Activated T-cell treated with anti-CD3 and anti-CD28 coated beads for 4 hours (primary cell): ENCODE data around the gene ST3GAL4.
"Not testable (repeated sequence)": the region's sequence is repeated elsewhere in the genome, so short reads cannot be mapped to it uniquely, and the experiment has no call there.

Experiments
- DNase-seq: peaks from one replicate; pipeline ENCODE4 v3.0.0-alpha.2; 2020

ST3GAL4 gene

GRCh38 chr11:126366064-126366822 lies 10.8 kb downstream of the ST3GAL4 start:
- no peak for DNase-seq

DNA sequence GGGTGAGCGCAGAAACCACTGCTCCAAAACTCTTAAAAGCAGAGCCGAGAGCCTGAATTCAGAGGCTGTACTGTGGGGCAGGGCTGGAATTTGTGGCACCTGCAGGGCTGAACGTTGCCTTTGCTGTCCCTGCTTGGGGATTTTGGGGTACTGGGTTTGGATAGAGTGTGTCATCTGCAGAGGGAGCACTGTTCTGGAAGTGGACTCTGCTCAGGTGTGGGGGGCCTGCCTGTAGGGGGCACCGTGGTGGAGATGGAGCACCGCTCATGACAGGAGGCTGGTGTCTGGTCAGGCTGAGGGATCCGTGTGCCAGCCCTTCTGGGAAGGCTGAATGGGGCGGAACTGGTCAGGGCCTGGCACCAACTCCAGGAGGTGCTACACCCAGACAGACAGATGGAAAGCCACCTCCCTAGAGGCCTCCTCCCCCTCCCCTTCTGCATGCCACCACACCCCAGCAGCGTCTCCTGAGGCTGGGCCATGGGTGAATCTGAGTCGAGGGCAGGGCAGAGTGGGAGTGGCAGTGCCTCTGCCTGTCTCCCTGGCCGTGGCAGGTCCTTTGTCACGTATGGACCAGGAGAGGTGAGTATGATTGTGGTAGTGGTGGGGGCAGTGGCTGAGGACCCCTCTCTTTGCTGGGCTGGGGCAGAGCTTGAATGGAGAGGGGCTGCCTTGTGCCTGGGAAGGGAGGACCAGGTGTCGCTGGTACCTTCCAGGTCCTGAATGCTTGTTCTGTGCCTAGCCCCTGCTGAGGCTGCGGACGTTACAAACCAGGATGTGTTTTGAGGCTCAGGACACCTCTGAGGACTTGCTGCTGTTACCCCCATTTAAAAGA lies 11.6 kb downstream of the ST3GAL4 start:
- not testable (repeated sequence) for DNase-seq

DNA sequence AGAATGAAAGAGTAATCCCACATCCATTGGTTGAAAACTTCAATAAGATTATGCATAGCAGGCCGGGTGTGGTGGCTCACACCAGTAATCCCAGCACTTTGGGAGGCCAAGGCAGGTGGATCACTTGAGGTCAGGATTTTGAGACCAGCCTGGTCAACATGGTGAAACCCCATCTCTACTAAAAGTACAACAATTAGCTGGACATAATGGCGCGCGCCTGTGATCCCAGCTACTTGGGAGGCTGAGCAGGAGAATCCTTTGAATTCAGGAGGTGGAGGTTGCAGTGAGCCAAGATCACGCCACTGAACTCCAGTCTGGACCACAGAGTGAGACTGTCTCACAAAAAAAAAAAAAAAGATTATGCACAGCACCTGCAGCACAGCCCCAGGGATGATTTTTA lies 12.3 kb downstream of the ST3GAL4 start:
- DNase-seq: not testable (repeated sequence)

- DNase-seq: not testable (repeated sequence)
Observed at GRCh38 chr11:126368336-126369119, 13.0 kb downstream of the ST3GAL4 start.

DNA sequence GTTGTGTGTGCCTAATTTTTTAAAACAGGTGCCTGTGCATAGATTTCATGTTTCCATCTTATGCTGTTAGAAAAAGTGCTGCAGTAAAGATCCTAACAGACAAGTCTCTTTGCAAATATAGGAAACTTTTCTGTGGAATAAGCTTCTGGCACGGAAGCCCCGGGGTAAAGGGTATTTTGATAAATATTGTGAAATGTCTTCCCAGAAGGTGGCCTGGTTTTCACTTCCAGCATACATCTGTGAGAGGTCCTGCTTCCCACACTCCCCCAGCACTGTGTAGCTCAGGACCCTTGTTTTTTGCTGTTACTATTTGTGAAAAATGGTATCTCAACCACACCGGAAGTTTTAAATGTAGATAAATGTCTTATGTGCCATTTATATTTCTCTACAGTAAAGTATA lies 14.5 kb downstream of the ST3GAL4 start:
- DNase-seq: no peak

DNA sequence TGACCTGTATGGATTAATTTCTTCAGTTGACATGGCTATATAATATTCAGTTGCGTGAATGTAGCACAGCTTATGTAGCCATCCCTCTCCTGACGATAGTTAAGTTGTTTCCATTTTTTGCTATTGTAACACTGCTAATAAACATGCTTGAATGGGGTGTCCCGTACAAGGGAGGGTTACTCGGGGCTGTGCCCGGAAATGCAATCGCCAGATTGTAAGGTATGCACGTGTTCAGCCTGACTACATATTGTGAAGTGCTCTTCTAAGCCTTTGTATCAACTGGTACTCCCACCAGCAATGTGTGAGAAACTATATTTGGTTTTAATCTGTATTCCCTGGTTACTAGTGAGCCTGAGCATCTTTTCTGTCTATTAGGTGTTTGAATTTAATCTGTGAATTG lies 16.1 kb downstream of the ST3GAL4 start:
- DNase-seq: no peak

- DNase-seq: not testable (repeated sequence)
Observed at GRCh38 chr11:126373389-126374066, 18.0 kb downstream of the ST3GAL4 start.

DNA sequence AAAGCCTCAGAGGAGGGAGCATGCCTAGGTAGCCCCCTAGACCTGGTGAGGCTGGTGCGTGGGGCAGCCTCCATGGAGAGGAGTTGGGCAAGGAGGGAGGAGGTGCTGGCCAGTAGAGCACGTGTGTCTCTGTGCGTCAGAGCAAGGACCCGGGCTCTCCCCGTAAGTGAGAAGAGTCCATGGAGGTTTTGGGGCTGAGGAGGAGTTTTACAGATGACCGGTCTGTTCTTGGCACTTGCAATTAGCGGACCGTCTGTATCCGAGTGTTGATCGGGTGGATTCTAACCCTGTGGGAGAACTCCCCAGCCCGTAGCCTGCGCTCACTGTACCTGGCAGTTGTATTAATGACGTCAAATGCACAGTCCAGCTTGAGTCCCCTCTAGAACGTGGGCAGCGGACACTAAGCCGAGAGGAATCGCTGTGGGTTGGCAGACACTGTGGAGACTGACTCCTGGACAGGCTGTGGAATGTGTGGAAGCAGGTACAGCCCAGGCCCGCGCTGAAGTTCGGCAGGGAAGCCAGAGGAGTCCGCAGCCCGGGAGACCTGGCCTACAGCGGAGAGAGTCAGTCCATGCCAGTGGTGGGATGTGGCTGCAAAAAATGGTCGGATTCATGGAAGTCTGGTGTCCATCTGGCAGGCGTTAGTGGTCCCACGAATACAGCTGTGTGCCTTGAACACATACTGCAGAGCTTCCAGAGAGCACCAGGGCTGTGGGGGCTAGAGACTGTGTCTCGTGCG lies 19.2 kb downstream of the ST3GAL4 start:
- DNase-seq: not testable (repeated sequence)

- DNase-seq: no peak
Observed at GRCh38 chr11:126375726-126376125, 20.2 kb downstream of the ST3GAL4 start.

GRCh38 chr11:126378763-126379162 lies 23.3 kb downstream of the ST3GAL4 start:
- no peak for DNase-seq

- DNase-seq: no peak
Observed at GRCh38 chr11:126380909-126381308, 25.4 kb downstream of the ST3GAL4 start.

DNA sequence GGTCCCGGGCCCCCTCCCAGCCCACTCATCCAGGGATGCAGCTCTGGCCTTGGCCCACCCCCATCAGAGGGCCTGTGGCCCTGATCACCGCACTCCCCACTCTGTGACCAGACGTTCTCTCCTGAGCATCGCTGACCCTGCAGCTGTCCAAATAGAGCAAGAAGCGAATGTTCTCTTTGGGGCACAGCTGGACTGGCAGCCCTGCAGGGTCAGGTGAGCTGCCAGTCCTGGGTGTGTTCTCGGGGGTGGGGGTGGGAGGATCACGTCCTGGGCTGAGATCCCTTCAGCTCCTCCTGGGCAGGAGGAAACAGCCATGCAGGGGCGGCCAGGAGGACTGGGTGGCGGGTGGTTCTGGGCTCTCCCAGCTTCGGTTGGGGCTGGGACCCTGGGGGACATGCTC lies 26.5 kb downstream of the ST3GAL4 start:
- DNase-seq: not testable (repeated sequence)

- DNase-seq: not testable (repeated sequence)
Observed at GRCh38 chr11:126382641-126383040, 27.2 kb downstream of the ST3GAL4 start.

- DNase-seq: no peak
Observed at GRCh38 chr11:126383339-126384335, 28.2 kb downstream of the ST3GAL4 start.

- DNase-seq: no peak
Observed at GRCh38 chr11:126384449-126385070, 29.1 kb downstream of the ST3GAL4 start.

DNA sequence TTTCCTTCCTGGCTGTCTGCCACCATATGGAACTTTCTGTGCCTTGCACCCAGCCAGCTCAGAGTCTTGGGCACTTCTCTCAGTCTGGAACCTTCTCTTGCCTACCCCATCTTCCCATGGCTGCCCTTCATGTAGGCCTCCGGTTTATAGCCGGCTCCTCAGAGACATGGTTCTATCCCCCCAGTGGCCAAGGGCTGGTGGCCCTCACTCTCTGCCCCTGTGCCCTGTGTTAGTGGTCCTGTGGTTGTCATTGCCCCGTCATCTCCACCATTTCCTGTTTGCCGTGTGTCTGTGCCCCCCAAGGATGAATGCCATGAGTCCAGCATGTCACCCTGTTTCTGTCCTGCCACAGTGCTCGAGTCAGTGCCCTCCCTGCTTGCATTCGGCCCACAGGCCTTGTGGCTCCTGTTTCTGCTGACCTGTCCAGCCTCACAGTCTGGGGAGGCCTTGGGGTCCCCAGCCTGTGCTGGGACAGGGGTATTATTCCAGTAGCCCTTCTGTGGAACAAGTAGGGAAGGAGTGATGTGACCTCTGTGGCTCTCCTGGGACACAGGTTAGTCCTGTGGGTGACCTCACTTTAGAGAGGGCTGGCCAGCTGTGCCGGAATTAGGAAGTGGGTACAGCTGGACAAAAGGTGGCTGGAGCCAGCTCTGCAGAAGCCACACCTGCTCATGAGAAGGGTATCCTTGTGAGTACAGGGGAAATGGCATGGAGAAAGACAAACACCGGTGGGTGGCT lies 30.7 kb downstream of the ST3GAL4 start:
- DNase-seq: no peak

- DNase-seq: not testable (repeated sequence)
Observed at GRCh38 chr11:126386729-126387071, 31.2 kb downstream of the ST3GAL4 start.

- DNase-seq: no peak
Observed at GRCh38 chr11:126387857-126388256, 32.4 kb downstream of the ST3GAL4 start.

- no peak for DNase-seq
Observed at GRCh38 chr11:126390272-126390867, 34.9 kb downstream of the ST3GAL4 start.
